Tibial nerve (tissue), 4 donors: Measurements from ENCODE around the gene HLA-F.

Experiments
- EP300 ChIP-seq, 2 donors: sonication (generic); formaldehyde crosslinking; IDR thresholded peaks; one replicate each; pipeline ENCODE4 v1.6.1; 2017; ENCODE audit warnings: antibody characterized with exemption in 2 of 2, mild to moderate bottlenecking in 1 of 2
- POLR2A ChIP-seq, 2 donors: fragments of 450-650 bp; IDR thresholded peaks; one replicate each; pipeline ENCODE4 v1.6.1; 2017; ENCODE audit warnings: antibody characterized with exemption in 2 of 2, mild to moderate bottlenecking in 2 of 2, moderate library complexity in 2 of 2
- TF ChIP-seq, protein P1 (sequence below), 5 experiments: fragments of 200-600 bp in 3 of 5; fragments of 450-650 bp in 2 of 5; sonication (generic) in 3 of 5; IDR thresholded peaks; one replicate each; pipeline ENCODE4 v1.5.1; 2016 to 2019; ENCODE audit warnings: antibody characterized with exemption in 5 of 5, mild to moderate bottlenecking in 3 of 5, moderate library complexity in 2 of 5

DNA sequence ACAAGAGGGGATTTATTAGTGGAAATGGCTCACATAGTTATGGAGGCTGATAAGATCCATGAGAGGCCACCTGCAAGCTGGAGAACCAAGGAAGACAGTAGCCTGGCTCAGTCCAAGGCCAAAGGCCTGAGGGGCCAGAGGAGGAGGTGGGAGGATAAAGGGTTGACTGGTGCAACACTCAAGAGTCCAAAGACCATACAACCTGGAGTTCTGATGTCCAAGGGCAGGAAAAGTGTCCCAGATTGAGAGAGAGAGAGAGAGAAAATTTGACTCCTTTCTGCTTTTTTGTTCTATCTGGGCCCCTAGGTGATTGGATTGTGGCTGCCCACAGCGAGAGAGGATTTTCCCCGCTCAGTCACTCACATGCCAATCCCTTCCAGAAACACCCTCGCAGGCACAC lies 8.0 kb downstream of the HLA-F start:
- TF ChIP-seq, protein P1, sequence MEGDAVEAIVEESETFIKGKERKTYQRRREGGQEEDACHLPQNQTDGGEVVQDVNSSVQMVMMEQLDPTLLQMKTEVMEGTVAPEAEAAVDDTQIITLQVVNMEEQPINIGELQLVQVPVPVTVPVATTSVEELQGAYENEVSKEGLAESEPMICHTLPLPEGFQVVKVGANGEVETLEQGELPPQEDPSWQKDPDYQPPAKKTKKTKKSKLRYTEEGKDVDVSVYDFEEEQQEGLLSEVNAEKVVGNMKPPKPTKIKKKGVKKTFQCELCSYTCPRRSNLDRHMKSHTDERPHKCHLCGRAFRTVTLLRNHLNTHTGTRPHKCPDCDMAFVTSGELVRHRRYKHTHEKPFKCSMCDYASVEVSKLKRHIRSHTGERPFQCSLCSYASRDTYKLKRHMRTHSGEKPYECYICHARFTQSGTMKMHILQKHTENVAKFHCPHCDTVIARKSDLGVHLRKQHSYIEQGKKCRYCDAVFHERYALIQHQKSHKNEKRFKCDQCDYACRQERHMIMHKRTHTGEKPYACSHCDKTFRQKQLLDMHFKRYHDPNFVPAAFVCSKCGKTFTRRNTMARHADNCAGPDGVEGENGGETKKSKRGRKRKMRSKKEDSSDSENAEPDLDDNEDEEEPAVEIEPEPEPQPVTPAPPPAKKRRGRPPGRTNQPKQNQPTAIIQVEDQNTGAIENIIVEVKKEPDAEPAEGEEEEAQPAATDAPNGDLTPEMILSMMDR (IDR thresholded peaks at IDR 0.05), result no peak
- TF ChIP-seq POLR2A (IDR thresholded peaks at IDR 0.05) (no peak), EP300 (IDR thresholded peaks at IDR 0.05) (no peak)
